ENCODE results near the gene ZFHX2.

ZFHX2 gene

DNA sequence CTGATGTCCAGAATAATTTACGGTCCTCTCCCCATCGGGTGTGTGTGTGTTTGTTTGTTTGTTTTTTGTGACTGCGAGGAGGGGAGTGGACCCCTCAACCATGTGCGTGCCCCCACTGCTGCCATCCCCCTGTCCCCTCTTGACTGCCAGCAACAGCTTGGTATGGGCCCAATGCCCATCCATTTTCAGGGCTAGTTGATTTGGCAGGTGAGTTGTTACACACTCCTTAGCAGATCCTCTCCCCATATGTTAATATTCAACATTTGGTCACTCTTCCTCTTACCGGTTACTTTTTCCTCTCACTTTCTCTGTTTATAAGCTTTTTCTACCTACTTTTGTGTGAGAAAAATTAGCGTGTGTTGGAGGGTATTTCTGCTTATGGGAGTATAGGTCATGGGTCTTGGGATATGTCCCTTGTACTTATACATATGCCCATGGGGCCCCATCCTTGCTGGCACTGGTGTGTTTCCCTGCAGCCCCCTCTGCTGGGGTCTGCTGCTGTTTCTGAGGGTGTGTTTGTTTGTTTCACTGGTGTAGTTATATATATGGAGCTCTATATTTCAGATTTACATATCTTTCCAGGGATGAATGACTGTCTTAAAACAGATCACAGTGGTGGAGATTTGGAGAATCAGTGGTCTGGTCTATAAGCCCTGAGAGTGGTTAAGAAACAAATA, 33.8 kb downstream of the ZFHX2 start:
- no peaks in the 10 kb centered on the region for H3K9me2 ChIP-seq (ENCODE audit: low read depth, low read length)
- 0 out of 2 replicates have a peak, but pooled peaks cover 3% of the 10 kb centered on the region for H3K27me3 ChIP-seq (ENCODE audit: insufficient read depth, low read length)
- no peak overlapping the region for H3K4me3 ChIP-seq (ENCODE audit: low read depth, low read length, poor library complexity, severe bottlenecking)
- H3F3A ChIP-seq (ENCODE audit: insufficient read depth, low read length) = no peaks in the 10 kb centered on the region
- H3K79me2 ChIP-seq (ENCODE audit: insufficient read depth, low read length) = no peaks in the 10 kb centered on the region
- no peaks in the 10 kb centered on the region for H4K20me1 ChIP-seq (ENCODE audit: insufficient read depth, low read length)
- H3K4me2 ChIP-seq (ENCODE audit: low read length) = no peak overlapping the region
- H3K9ac ChIP-seq (ENCODE audit: low read length) = no peak overlapping the region
- no peaks in the 10 kb centered on the region for H3K36me3 ChIP-seq (ENCODE audit: insufficient read depth, low read length)
- H3K4me1 ChIP-seq (ENCODE audit: insufficient read depth, low read length, severe bottlenecking) = no peaks in the 10 kb centered on the region
- H3K9me3 ChIP-seq (ENCODE audit: low read length) = no peaks in the 10 kb centered on the region
- no peak overlapping the region for H3K27ac ChIP-seq (ENCODE audit: low read depth, low read length, poor library complexity, severe bottlenecking)
- H2AFZ ChIP-seq (ENCODE audit: low read length) = no peak overlapping the region
- TF ChIP-seq, protein P1, sequence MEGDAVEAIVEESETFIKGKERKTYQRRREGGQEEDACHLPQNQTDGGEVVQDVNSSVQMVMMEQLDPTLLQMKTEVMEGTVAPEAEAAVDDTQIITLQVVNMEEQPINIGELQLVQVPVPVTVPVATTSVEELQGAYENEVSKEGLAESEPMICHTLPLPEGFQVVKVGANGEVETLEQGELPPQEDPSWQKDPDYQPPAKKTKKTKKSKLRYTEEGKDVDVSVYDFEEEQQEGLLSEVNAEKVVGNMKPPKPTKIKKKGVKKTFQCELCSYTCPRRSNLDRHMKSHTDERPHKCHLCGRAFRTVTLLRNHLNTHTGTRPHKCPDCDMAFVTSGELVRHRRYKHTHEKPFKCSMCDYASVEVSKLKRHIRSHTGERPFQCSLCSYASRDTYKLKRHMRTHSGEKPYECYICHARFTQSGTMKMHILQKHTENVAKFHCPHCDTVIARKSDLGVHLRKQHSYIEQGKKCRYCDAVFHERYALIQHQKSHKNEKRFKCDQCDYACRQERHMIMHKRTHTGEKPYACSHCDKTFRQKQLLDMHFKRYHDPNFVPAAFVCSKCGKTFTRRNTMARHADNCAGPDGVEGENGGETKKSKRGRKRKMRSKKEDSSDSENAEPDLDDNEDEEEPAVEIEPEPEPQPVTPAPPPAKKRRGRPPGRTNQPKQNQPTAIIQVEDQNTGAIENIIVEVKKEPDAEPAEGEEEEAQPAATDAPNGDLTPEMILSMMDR (IDR thresholded peaks at IDR 0.05; ENCODE audit: low read length) = no peak
- TF ChIP-seq EZH2 (IDR thresholded peaks at IDR 0.05; ENCODE audit: borderline replicate concordance, low read length) = no peak

DNA sequence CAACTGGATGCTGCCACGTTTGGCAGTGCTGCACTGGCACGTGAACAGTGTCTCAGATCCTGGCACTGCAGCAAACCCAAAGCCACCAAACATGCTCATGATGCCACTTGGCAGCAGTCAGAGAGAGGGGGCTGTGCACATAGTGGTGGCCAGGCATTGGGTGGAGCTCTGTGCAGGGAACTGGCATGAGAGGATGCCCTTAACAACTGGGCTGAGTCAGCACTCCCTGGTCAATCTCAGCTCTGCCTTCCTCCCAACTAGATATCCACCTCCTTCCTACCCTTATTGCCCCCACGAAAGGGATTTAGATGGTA, 37.0 kb downstream of the ZFHX2 start:
- Histone ChIP-seq H3K4me1 (ENCODE audit: insufficient read depth, low read length, severe bottlenecking) (no peaks in the 10 kb centered on the region), H3K9ac (ENCODE audit: low read length) (no peak overlapping the region), H3K9me2 (ENCODE audit: low read depth, low read length) (no peaks in the 10 kb centered on the region), H2AFZ (ENCODE audit: low read length) (no peak overlapping the region), H3K79me2 (ENCODE audit: insufficient read depth, low read length) (no peaks in the 10 kb centered on the region), H3K4me2 (ENCODE audit: low read length) (no peak overlapping the region), H3K9me3 (ENCODE audit: low read length) (no peaks in the 10 kb centered on the region), H3F3A (ENCODE audit: insufficient read depth, low read length) (no peaks in the 10 kb centered on the region), H4K20me1 (ENCODE audit: insufficient read depth, low read length) (no peaks in the 10 kb centered on the region), H3K27ac (ENCODE audit: low read depth, low read length, poor library complexity, severe bottlenecking) (no peak overlapping the region), H3K27me3 (ENCODE audit: insufficient read depth, low read length) (0 out of 2 replicates have a peak, but pooled peaks cover 3% of the 10 kb centered on the region), H3K4me3 (ENCODE audit: low read depth, low read length, poor library complexity, severe bottlenecking) (no peak overlapping the region), H3K36me3 (ENCODE audit: insufficient read depth, low read length) (no peaks in the 10 kb centered on the region)
- TF ChIP-seq EZH2 (IDR thresholded peaks at IDR 0.05; ENCODE audit: borderline replicate concordance, low read length) = no peak
- TF ChIP-seq, protein P1 (IDR thresholded peaks at IDR 0.05; ENCODE audit: low read length) = no peak

DNA sequence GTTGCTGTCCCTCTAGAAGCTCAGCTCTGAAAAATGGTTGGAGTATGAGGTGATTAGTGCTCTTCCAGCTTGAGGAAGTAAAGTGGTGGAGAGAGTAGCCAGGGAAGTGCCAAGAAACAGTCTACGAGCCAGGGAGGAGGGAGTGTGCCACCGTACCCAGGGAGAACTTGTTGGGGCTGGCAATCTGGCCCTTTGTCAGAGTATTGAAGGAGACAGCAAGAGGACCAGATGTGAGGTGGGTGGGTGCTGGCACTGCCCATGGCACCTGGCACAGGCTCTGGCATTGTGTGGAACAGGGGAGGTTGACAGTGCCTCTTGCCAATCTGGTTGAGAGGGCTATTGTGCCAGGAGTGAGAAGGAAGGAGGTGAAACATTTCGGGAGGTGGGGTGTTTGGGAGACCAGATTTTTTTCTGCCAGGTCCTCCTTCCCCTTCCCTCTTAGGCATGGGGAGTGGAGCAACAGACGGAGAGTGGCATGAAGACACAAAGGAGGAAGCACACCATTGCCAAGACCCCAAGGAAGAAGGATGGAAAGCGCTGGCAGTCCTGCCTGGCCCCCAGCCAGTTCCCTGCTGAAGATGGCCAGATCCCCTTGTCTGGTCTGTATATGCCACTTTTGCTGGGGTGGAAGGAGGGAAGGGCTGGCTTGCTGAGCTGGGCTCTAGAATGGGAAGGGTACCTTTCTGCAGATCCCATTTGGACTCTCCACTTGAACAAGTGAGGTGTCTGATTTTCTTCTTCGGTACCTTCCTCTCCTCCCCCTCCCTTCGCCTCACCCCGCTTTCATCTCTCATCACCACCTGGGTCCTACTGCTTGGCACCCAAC, 37.5 kb downstream of the ZFHX2 start:
- Histone ChIP-seq H3K4me2 (ENCODE audit: low read length) (no peak overlapping the region), H3K4me1 (ENCODE audit: insufficient read depth, low read length, severe bottlenecking) (no peaks in the 10 kb centered on the region), H3F3A (ENCODE audit: insufficient read depth, low read length) (no peaks in the 10 kb centered on the region), H3K9me3 (ENCODE audit: low read length) (no peaks in the 10 kb centered on the region), H3K9me2 (ENCODE audit: low read depth, low read length) (no peaks in the 10 kb centered on the region), H4K20me1 (ENCODE audit: insufficient read depth, low read length) (no peaks in the 10 kb centered on the region), H3K27me3 (ENCODE audit: insufficient read depth, low read length) (0 out of 2 replicates have a peak, but pooled peaks cover 3% of the 10 kb centered on the region), H3K36me3 (ENCODE audit: insufficient read depth, low read length) (no peaks in the 10 kb centered on the region), H2AFZ (ENCODE audit: low read length) (no peak overlapping the region), H3K9ac (ENCODE audit: low read length) (no peak overlapping the region), H3K4me3 (ENCODE audit: low read depth, low read length, poor library complexity, severe bottlenecking) (no peak overlapping the region), H3K27ac (ENCODE audit: low read depth, low read length, poor library complexity, severe bottlenecking) (no peak overlapping the region), H3K79me2 (ENCODE audit: insufficient read depth, low read length) (no peaks in the 10 kb centered on the region)
- TF ChIP-seq, protein P1 (IDR thresholded peaks at IDR 0.05; ENCODE audit: low read length) = no peak
- TF ChIP-seq EZH2 (IDR thresholded peaks at IDR 0.05; ENCODE audit: borderline replicate concordance, low read length) = no peak
